Subcutaneous adipose tissue (tissue), 4 donors: ENCODE measurements around the gene LPCAT2. TPM values are rescaled to one million over a fixed set of nuclear protein-coding genes. Genes with fewer than 3 reads are reported as not detected.

ENCODE experiments used
- CTCF ChIP-seq: fragments of 450-650 bp; IDR thresholded peaks from one replicate; pipeline ENCODE4 v1.5.1; 2016; ENCODE audit warnings: low read depth, mild to moderate bottlenecking, control low read depth, antibody characterized with exemption, moderate library complexity
- total RNA-seq, 4 donors: library from RNA; depleted of rRNA; stranded (reverse); fragments of >200 nt; gene quantifications; one replicate each; pipeline ENCODE4 v1.1.0, GENCODE V29; 2016

Gene LPCAT2
- total RNA-seq, 4 donors from 2014 or later: 14.1 to 37.1 (median 18.5) TPM

GRCh38 chr16:55566432-55567175 lies 57.7 kb downstream of the LPCAT2 start, which contains the start of gene CAPNS2:
TSS of gene CAPNS2 (plus strand) at chr16:55566684. CDS start at chr16:55566757, 73 bp downstream.
- TF ChIP-seq CTCF: no peak

GRCh38 chr16:55567382-55567781 lies 58.5 kb downstream of the LPCAT2 start:
- TF ChIP-seq CTCF: no peak

- no peak for TF ChIP-seq CTCF
These were observed 59.3 kb downstream of the LPCAT2 start for GRCh38 chr16:55568207-55568606.

- no peak for TF ChIP-seq CTCF
These were observed 60.2 kb downstream of the LPCAT2 start for GRCh38 chr16:55569025-55569424.

GRCh38 chr16:55570159-55570558 lies 61.3 kb downstream of the LPCAT2 start:
- no peak for TF ChIP-seq CTCF

GRCh38 chr16:55571191-55571897 lies 62.5 kb downstream of the LPCAT2 start:
- no peak for TF ChIP-seq CTCF

- no peak for TF ChIP-seq CTCF
These were observed 63.6 kb downstream of the LPCAT2 start for GRCh38 chr16:55572439-55572838.
